NCI-H2227 treated with DMSO at 0.1 percent for 48 hours (cell line): ENCODE data around the gene HSPB6.

Experiments used
- DNase-seq: peaks from one replicate; lab custom pipeline; 2025; lab: John Stamatoyannopoulos, UW

The HSPB6 gene

GRCh38 chr19:35746087-35746462 lies 10.8 kb downstream of the HSPB6 start:
- DNase-seq = no peak

- peak; percentile 100 for DNase-seq
Observed at GRCh38 chr19:35745328-35746086, 11.3 kb downstream of the HSPB6 start, which contains the start of the genes PSENEN and U2AF1L4. PSENEN (plus strand) TSS chr19:35745651; CDS start chr19:35745931, 280 bp downstream. U2AF1L4 (minus strand) TSS chr19:35745418; CDS start chr19:35745391, 27 bp downstream.

DNA sequence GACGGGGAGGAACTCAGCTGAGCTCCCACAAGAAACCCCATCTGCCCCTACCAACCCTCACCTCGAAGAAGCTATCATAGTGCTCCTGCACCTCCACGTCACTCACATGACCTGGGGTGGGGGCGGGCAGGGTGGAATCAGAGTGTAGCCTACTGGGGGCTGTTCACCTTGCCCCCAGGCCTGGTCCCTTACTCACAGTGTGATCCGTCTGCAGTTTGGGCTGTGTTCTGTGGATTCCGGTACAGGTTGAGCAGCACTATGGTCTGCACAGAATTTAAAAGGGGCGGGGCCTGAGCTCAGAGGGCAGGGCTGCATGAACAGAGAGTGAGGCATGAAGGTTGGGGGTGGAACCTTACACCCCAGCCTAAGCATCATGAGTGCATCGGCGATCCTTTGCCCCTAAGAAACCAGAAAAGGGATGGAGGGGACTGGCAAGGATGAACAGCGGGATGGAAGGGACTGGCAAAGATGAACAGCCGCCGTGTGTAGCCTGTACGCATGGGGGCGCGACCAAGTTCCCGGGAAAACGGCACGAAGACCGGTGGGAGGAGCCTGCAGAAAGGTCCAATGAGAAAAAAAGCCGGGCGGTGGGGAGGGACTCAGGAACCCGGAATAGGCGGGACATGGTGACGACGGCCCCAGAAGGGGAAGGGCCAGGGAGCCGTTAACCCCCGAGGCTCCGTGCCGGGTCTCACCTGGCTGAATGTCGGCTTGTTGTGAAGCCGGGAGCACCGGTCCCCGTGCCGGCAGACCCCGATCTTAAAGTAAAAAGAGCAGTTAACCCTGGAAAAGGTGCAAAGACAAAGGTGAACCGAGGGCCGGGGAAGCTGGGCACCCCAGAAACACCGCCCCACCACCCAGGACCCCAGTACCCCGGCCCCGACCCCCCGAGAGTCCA lies 12.2 kb downstream of the HSPB6 start:
- peak; percentile 100 for DNase-seq

GRCh38 chr19:35743640-35744429 lies 13.0 kb downstream of the HSPB6 start:
- no peak for DNase-seq

GRCh38 chr19:35742121-35742724 lies 14.6 kb downstream of the HSPB6 start, which contains the start of gene IGFLR1:
IGFLR1 (minus strand) TSS chr19:35742452; CDS start chr19:35741180, 1,272 bp downstream.
- DNase-seq = no peak

GRCh38 chr19:35741203-35741515 lies 15.7 kb downstream of the HSPB6 start:
- DNase-seq = no peak

- DNase-seq = peak; percentile 100
Observed at GRCh38 chr19:35740423-35741202, 16.2 kb downstream of the HSPB6 start.

GRCh38 chr19:35740108-35740422 lies 16.8 kb downstream of the HSPB6 start:
- DNase-seq = no peak

DNA sequence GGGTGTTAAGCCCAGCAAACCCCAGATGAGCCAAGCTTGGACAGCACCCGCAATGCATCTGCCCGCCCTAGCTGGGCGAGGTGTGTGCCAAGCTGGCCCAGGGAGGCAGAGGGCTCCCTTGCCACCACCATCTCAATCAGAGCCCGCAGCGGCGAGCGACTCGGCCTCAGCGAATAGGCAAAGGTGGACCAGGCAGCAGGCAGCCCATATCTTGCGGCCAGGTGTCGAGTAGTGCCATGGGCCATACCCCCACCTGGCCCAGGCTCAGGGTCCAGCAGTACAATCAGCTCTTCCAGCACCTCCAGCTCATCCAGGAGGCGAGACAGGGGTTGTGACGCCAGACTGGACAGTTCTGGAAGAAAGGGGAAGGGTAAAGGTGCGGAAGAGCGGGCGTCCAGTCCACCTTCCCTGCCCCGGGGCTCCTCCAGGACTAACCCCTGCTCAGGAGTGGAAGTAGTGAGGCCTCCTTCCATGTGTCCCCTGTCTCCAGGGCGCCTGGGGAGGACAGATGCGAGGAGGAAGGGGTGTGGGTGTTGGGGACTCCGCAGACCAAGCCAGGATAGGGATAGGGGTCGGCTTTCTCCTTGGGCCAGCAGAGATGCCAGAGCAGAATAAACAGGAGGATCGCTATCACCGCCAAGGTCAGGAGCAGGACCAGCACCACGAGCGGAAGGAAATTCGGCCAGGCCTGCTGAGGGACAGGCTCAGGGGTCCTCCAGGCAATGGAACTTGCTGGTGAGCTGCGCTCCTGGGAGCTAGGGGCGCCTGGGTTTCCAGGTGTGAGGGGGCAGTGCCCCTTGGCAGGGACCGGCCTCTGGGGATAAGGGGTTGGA lies 17.3 kb downstream of the HSPB6 start:
- DNase-seq = peak; percentile 45

- DNase-seq = no peak
Observed at GRCh38 chr19:35738887-35739229, 18.0 kb downstream of the HSPB6 start.

GRCh38 chr19:35738021-35738886 lies 18.6 kb downstream of the HSPB6 start:
- no peak for DNase-seq

- no peak for DNase-seq
Observed at GRCh38 chr19:35736913-35737886, 19.6 kb downstream of the HSPB6 start.

- DNase-seq = no peak
Observed at GRCh38 chr19:35734889-35735288, 21.9 kb downstream of the HSPB6 start.

GRCh38 chr19:35734273-35734672 lies 22.6 kb downstream of the HSPB6 start:
- DNase-seq = no peak

GRCh38 chr19:35733180-35734125 lies 23.4 kb downstream of the HSPB6 start:
- no peak for DNase-seq

DNA sequence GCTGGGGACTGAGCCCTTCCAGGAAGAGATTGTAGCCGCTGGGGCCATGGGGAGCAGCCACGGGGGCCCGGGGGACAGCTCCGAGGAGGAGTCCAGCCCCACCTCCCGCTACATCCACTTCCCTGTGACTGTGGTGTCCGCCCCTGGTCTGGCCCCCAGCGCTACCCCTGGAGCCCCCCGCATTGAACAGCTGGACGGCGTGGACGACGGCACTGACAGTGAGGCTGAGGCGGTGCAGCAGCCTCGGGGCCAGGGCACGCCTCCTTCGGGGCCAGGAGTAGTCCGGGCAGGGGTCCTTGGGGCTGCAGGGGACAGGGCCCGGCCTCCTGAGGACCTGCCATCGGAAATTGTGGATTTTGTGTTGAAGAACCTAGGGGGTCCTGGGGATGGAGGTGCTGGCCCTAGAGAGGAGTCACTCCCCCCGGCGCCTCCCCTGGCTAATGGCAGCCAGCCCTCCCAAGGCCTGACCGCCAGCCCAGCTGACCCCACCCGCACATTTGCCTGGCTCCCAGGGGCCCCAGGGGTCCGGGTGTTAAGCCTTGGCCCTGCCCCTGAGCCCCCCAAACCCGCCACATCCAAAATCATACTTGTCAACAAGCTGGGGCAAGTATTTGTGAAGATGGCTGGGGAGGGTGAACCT lies 24.2 kb downstream of the HSPB6 start:
- no peak for DNase-seq
